Pons (tissue), 1 donor: ENCODE results near the gene CABLES2.
"Not testable (repeated sequence)": the region's sequence is repeated elsewhere in the genome, so short reads cannot be mapped to it uniquely, and the experiment has no call there.

Experiments
- DNase-seq: peaks from one replicate; pipeline ENCODE4 v3.0.0-alpha.2; 2016; ENCODE audit warnings: low spot score

The CABLES2 gene

GRCh38 chr20:62433658-62434497 is 26.8 kb upstream of the CABLES2 start:
- peak; percentile 7 for DNase-seq

GRCh38 chr20:62430866-62431447 is 23.9 kb upstream of the CABLES2 start:
- no peak for DNase-seq

- DNase-seq = no peak
Observed at GRCh38 chr20:62430311-62430853, 23.3 kb upstream of the CABLES2 start.

- no peak for DNase-seq
Observed at GRCh38 chr20:62429455-62430310, 22.6 kb upstream of the CABLES2 start.

GRCh38 chr20:62428396-62429295 is 21.6 kb upstream of the CABLES2 start:
- no peak for DNase-seq

- no peak for DNase-seq
Observed at GRCh38 chr20:62428002-62428372, 20.9 kb upstream of the CABLES2 start.

GRCh38 chr20:62427172-62428001 is 20.3 kb upstream of the CABLES2 start, which contains the start of gene RBBP8NL:
Gene RBBP8NL (minus strand): TSS chr20:62427539. CDS start chr20:62419647, 7,892 bp downstream.
- DNase-seq = no peak

GRCh38 chr20:62426699-62427131 is 19.6 kb upstream of the CABLES2 start:
- DNase-seq = no peak

- DNase-seq = not testable (repeated sequence)
Observed at GRCh38 chr20:62426059-62426348, 18.9 kb upstream of the CABLES2 start.

GRCh38 chr20:62425281-62426058 is 18.4 kb upstream of the CABLES2 start:
- DNase-seq = no peak

- no peak for DNase-seq
Observed at GRCh38 chr20:62424249-62425107, 17.4 kb upstream of the CABLES2 start.

GRCh38 chr20:62423326-62423706 is 16.2 kb upstream of the CABLES2 start:
- DNase-seq = no peak

GRCh38 chr20:62422636-62423325 is 15.7 kb upstream of the CABLES2 start:
- DNase-seq = no peak

- no peak for DNase-seq
Observed at GRCh38 chr20:62421716-62421990, 14.6 kb upstream of the CABLES2 start.

- no peak for DNase-seq
Observed at GRCh38 chr20:62420846-62421715, 14.0 kb upstream of the CABLES2 start.

- no peak for DNase-seq
Observed at GRCh38 chr20:62419759-62420158, 12.7 kb upstream of the CABLES2 start.

- DNase-seq = no peak
Observed at GRCh38 chr20:62418709-62419487, 11.8 kb upstream of the CABLES2 start.
